GM19099 (cell line): ENCODE results near the gene USP46.

Experiments
- POLR2A ChIP-seq: IDR thresholded peaks from 3 replicates; pipeline ENCODE4 v1.6.1; 2011; ENCODE audit warnings: low read depth; ENCODE audit not compliant: insufficient read length; ENCODE audit errors: extremely low read depth

USP46 gene

GRCh38 chr4:52611030-52611555, 48.0 kb downstream of the USP46 start:
- no peak for TF ChIP-seq POLR2A

GRCh38 chr4:52606726-52607125, 52.4 kb downstream of the USP46 start:
- TF ChIP-seq POLR2A: no peak

GRCh38 chr4:52606040-52606439, 53.1 kb downstream of the USP46 start:
- TF ChIP-seq POLR2A: no peak

- TF ChIP-seq POLR2A: no peak
Observed at GRCh38 chr4:52604215-52604614, 54.9 kb downstream of the USP46 start.

GRCh38 chr4:52600275-52600674, 58.8 kb downstream of the USP46 start:
- no peak for TF ChIP-seq POLR2A

GRCh38 chr4:52595001-52595400, 64.1 kb downstream of the USP46 start:
- no peak for TF ChIP-seq POLR2A

GRCh38 chr4:52592287-52592686, 66.8 kb downstream of the USP46 start:
- no peak for TF ChIP-seq POLR2A

- no peak for TF ChIP-seq POLR2A
Observed at GRCh38 chr4:52588771-52589591, 70.1 kb downstream of the USP46 start.

- no peak for TF ChIP-seq POLR2A
Observed at GRCh38 chr4:52588097-52588496, 71.0 kb downstream of the USP46 start.

GRCh38 chr4:52586069-52586468, 73.0 kb downstream of the USP46 start:
- TF ChIP-seq POLR2A: no peak

GRCh38 chr4:52585379-52585778, 73.7 kb downstream of the USP46 start:
- no peak for TF ChIP-seq POLR2A

GRCh38 chr4:52579602-52580272, 79.4 kb downstream of the USP46 start:
- TF ChIP-seq POLR2A: no peak

GRCh38 chr4:52578951-52579350, 80.2 kb downstream of the USP46 start:
- no peak for TF ChIP-seq POLR2A

GRCh38 chr4:52577624-52577962, 81.5 kb downstream of the USP46 start:
- no peak for TF ChIP-seq POLR2A

GRCh38 chr4:52576961-52577623, 82.0 kb downstream of the USP46 start:
- no peak for TF ChIP-seq POLR2A

- TF ChIP-seq POLR2A: no peak
Observed at GRCh38 chr4:52576326-52576725, 82.8 kb downstream of the USP46 start.

- TF ChIP-seq POLR2A: no peak
Observed at GRCh38 chr4:52575406-52575805, 83.7 kb downstream of the USP46 start.

- TF ChIP-seq POLR2A: no peak
Observed at GRCh38 chr4:52574036-52574435, 85.1 kb downstream of the USP46 start.
